ENCODE results near the gene STOML1. TPM values are rescaled to one million over a fixed set of nuclear protein-coding genes. Genes with fewer than 3 reads are reported as not detected.

The STOML1 gene
- polyA plus RNA-seq, 1 donor from 2014 or later = 49.5 TPM

DNA sequence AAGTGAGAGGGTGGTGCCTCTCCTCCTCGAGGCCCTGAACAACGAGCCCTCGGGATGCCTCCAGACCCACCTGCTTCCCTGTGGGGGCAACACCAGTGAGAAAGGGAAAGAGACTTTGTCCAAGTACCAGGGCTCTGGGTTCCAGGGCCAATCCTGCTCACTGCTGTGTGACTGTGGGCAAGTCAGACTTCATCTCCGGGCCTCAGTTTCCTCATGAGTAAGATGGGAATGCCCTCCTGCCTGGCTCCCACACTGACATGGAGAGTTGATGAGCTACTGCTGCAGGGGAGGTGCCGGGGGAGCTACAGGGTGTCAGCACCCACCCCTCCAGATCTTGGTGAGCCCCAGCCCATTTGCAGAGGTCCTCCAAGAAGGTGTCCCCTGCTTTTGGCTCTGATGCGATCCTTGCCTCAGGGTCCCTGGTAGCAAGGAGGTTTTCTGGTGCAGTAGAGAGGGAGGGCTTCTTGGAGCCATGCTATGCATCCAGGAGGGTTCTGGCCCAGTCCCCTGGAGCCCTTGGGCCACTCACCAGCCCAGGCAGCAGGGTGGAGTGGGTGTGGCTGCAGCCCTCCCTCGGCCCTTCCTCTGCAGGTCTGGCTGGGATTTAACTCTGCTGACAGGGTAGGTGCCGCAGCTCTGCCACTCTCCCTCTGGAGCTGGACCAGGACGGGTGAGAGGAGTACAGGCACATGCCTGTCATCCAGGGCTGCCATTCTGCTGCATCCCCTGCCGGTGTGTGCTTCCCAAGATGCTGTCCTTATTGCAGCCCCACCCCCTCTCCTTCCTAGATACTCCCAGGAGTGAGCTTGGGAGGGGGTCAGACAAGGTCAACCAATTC is 39.0 kb downstream of the STOML1 start:
- H3K4me3 ChIP-seq (ENCODE audit: low read length) = no peak overlapping the region
- no peaks in the 10 kb centered on the region for H4K20me1 ChIP-seq (ENCODE audit: insufficient read depth)
- no peaks in the 10 kb centered on the region for H3K9me3 ChIP-seq (ENCODE audit: low read length)
- H2AFZ ChIP-seq (ENCODE audit: low read depth, low read length) = no peak overlapping the region
- no peaks in the 10 kb centered on the region for H3K27me3 ChIP-seq (ENCODE audit: insufficient read depth, low read depth, low read length)
- no peak overlapping the region for H3K4me2 ChIP-seq (ENCODE audit: low read length)
- H3K9ac ChIP-seq (ENCODE audit: low read length) = peak overlapping the region; percentile 62
- H3K27ac ChIP-seq (ENCODE audit: low read length) = no peak overlapping the region
- H3K36me3 ChIP-seq (ENCODE audit: insufficient read depth, low read length) = no peaks in the 10 kb centered on the region
- no peaks in the 10 kb centered on the region for H3K9me2 ChIP-seq (ENCODE audit: insufficient read depth, low read length)
- no peaks in the 10 kb centered on the region for H3K79me2 ChIP-seq (replicated peaks; ENCODE audit: insufficient read depth, low read length)
- H3F3A ChIP-seq (ENCODE audit: insufficient read depth, low read length, poor library complexity, severe bottlenecking) = no peaks in the 10 kb centered on the region
- no peak for TF ChIP-seq MXI1 (conservative IDR thresholded peaks at IDR 0.05; ENCODE audit: poor library complexity, severe bottlenecking)
- TF ChIP-seq EZH2 (IDR thresholded peaks at IDR 0.05; ENCODE audit: borderline replicate concordance, insufficient read depth, low read length, poor library complexity, severe bottlenecking) = no peak
- TF ChIP-seq, protein P1, sequence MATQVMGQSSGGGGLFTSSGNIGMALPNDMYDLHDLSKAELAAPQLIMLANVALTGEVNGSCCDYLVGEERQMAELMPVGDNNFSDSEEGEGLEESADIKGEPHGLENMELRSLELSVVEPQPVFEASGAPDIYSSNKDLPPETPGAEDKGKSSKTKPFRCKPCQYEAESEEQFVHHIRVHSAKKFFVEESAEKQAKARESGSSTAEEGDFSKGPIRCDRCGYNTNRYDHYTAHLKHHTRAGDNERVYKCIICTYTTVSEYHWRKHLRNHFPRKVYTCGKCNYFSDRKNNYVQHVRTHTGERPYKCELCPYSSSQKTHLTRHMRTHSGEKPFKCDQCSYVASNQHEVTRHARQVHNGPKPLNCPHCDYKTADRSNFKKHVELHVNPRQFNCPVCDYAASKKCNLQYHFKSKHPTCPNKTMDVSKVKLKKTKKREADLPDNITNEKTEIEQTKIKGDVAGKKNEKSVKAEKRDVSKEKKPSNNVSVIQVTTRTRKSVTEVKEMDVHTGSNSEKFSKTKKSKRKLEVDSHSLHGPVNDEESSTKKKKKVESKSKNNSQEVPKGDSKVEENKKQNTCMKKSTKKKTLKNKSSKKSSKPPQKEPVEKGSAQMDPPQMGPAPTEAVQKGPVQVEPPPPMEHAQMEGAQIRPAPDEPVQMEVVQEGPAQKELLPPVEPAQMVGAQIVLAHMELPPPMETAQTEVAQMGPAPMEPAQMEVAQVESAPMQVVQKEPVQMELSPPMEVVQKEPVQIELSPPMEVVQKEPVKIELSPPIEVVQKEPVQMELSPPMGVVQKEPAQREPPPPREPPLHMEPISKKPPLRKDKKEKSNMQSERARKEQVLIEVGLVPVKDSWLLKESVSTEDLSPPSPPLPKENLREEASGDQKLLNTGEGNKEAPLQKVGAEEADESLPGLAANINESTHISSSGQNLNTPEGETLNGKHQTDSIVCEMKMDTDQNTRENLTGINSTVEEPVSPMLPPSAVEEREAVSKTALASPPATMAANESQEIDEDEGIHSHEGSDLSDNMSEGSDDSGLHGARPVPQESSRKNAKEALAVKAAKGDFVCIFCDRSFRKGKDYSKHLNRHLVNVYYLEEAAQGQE (IDR thresholded peaks at IDR 0.05; ENCODE audit: borderline replicate concordance) = no peak
- no peak for TF ChIP-seq POLR2AphosphoS5 (IDR thresholded peaks at IDR 0.05)
- TF ChIP-seq, protein P2, sequence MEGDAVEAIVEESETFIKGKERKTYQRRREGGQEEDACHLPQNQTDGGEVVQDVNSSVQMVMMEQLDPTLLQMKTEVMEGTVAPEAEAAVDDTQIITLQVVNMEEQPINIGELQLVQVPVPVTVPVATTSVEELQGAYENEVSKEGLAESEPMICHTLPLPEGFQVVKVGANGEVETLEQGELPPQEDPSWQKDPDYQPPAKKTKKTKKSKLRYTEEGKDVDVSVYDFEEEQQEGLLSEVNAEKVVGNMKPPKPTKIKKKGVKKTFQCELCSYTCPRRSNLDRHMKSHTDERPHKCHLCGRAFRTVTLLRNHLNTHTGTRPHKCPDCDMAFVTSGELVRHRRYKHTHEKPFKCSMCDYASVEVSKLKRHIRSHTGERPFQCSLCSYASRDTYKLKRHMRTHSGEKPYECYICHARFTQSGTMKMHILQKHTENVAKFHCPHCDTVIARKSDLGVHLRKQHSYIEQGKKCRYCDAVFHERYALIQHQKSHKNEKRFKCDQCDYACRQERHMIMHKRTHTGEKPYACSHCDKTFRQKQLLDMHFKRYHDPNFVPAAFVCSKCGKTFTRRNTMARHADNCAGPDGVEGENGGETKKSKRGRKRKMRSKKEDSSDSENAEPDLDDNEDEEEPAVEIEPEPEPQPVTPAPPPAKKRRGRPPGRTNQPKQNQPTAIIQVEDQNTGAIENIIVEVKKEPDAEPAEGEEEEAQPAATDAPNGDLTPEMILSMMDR (IDR thresholded peaks at IDR 0.05; ENCODE audit: poor library complexity, severe bottlenecking) = no peak
- TF ChIP-seq EP300 (conservative IDR thresholded peaks at IDR 0.05; ENCODE audit: poor library complexity, severe bottlenecking) = no peak
- TF ChIP-seq TAF1 (IDR thresholded peaks at IDR 0.05; ENCODE audit: low read depth) = no peak
- TF ChIP-seq RAD21 (conservative IDR thresholded peaks at IDR 0.05) = no peak
- no peak for TF ChIP-seq SMC3 (conservative IDR thresholded peaks at IDR 0.05; ENCODE audit: poor library complexity)

DNA sequence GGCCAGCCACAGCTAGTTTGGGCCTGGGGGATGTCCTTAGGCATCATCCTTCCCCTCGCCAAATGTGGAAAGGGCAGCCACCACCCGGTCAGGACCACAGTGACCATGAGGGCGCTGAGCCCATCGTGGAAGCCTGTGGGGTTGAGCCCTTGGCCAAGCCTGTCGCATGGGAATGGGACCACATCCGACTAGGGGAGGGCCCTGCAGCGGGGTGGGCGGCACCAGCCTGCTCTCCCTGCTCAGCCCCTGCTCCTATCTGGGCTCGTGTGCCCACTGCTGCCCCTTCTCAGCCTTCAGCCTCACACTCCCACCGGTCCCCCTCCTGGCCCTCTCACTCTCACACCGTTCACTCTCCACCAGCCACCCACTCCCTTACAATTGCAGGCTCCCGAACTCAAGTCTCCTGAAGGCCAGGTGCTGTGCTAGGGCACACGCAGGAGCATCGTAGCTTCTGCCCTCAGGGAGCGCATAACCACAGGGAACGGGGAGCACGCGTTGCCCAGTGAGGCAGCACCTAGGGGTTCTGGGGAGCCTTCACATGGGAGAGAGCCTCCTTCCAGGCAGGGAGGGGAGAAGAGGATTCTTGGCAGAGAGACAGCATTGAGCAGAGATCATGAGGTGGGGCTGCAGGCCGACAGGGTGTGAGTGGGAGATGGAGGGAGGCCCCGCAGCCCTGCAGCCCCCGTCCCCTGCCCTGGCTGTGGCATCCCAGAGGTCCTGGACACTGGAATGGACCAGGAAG is 39.8 kb downstream of the STOML1 start:
- Histone ChIP-seq H3K27me3 (ENCODE audit: insufficient read depth, low read depth, low read length) (no peaks in the 10 kb centered on the region), H3K36me3 (ENCODE audit: insufficient read depth, low read length) (no peaks in the 10 kb centered on the region), H3K4me2 (ENCODE audit: low read length) (no peak overlapping the region), H3K9me2 (ENCODE audit: insufficient read depth, low read length) (no peaks in the 10 kb centered on the region), H3F3A (ENCODE audit: insufficient read depth, low read length, poor library complexity, severe bottlenecking) (no peaks in the 10 kb centered on the region), H2AFZ (ENCODE audit: low read depth, low read length) (no peak overlapping the region), H4K20me1 (ENCODE audit: insufficient read depth) (no peaks in the 10 kb centered on the region), H3K79me2 (replicated peaks; ENCODE audit: insufficient read depth, low read length) (no peaks in the 10 kb centered on the region), H3K9me3 (ENCODE audit: low read length) (no peaks in the 10 kb centered on the region), H3K9ac (ENCODE audit: low read length) (peak overlapping the region; percentile 62), H3K4me3 (ENCODE audit: low read length) (no peak overlapping the region), H3K27ac (ENCODE audit: low read length) (peak overlapping the region; percentile 86)
- TF ChIP-seq RAD21 (conservative IDR thresholded peaks at IDR 0.05) (no peak), MXI1 (conservative IDR thresholded peaks at IDR 0.05; ENCODE audit: poor library complexity, severe bottlenecking) (no peak), EZH2 (IDR thresholded peaks at IDR 0.05; ENCODE audit: borderline replicate concordance, insufficient read depth, low read length, poor library complexity, severe bottlenecking) (no peak), SMC3 (conservative IDR thresholded peaks at IDR 0.05; ENCODE audit: poor library complexity) (no peak), POLR2AphosphoS5 (IDR thresholded peaks at IDR 0.05) (no peak), TAF1 (IDR thresholded peaks at IDR 0.05; ENCODE audit: low read depth) (no peak), EP300 (conservative IDR thresholded peaks at IDR 0.05; ENCODE audit: poor library complexity, severe bottlenecking) (no peak)
- TF ChIP-seq, protein P2 (IDR thresholded peaks at IDR 0.05; ENCODE audit: poor library complexity, severe bottlenecking) = no peak
- TF ChIP-seq, protein P1 (IDR thresholded peaks at IDR 0.05; ENCODE audit: borderline replicate concordance) = no peak

All from neural cell (in vitro differentiated cells).